Keratinocyte (primary cell): ENCODE results near the gene DGCR8. TPM values are rescaled to one million over a fixed set of nuclear protein-coding genes. Genes with fewer than 3 reads are reported as not detected.
"Not testable (repeated sequence)": the region's sequence is repeated elsewhere in the genome, so short reads cannot be mapped to it uniquely, and the experiment has no call there.

Source experiments
- DNase-seq: peaks from one replicate; pipeline ENCODE4 v3.0.0-alpha.2; 2011; ENCODE audit warnings: low read depth, missing footprints, low spot score
- FAIRE-seq: peaks from 2 replicates; lab custom pipeline; 2011; peaks lifted over from hg19 to GRCh38; lab: Jason Lieb, UNC
- H2AFZ ChIP-seq: 2 replicates; pipeline ENCODE4 v1.6.0; 2012; ENCODE audit warnings: low read length, control low read depth, inconsistent platforms; ENCODE audit not compliant: control insufficient read depth
- H3K27ac ChIP-seq: 2 replicates; pipeline ENCODE4 v1.5.1; 2011; ENCODE audit warnings: low read length; ENCODE audit not compliant: control insufficient read depth, insufficient read depth
- H3K27me3 ChIP-seq: 3 replicates; pipeline ENCODE4 v1.6.0; 2011; ENCODE audit warnings: low read length; ENCODE audit not compliant: control insufficient read depth, insufficient read depth; ENCODE audit errors: extremely low read depth
- H3K36me3 ChIP-seq, 2 experiments: 2 replicates in 1 of 2; 3 replicates in 1 of 2; pipeline ENCODE4 v1.5.1; 2011; ENCODE audit warnings: low read length in 2 of 2, mild to moderate bottlenecking in 1 of 2; ENCODE audit not compliant: control insufficient read depth in 2 of 2, insufficient read depth in 2 of 2; ENCODE audit errors: extremely low read depth in 1 of 2
- H3K4me1 ChIP-seq: 3 replicates; pipeline ENCODE4 v1.5.1; 2011; ENCODE audit warnings: low read length; ENCODE audit not compliant: control insufficient read depth, insufficient read depth; ENCODE audit errors: extremely low read depth
- H3K4me2 ChIP-seq: 3 replicates; pipeline ENCODE4 v1.6.0; 2011; ENCODE audit warnings: low read depth, low read length; ENCODE audit not compliant: control insufficient read depth, insufficient read depth; ENCODE audit errors: extremely low read depth
- H3K4me3 ChIP-seq, 3 experiments: fragments of 200-600 bp in 1 of 3; sonication (generic) in 1 of 3; 2 replicates in 2 of 3; 3 replicates in 1 of 3; pipeline ENCODE4 v1.5.1; 2011 to 2016; ENCODE audit warnings: low read length in 3 of 3, mild to moderate bottlenecking in 3 of 3, control low read depth in 2 of 3, inconsistent platforms in 1 of 3, low read depth in 1 of 3, mixed read lengths in 1 of 3, mixed run types in 1 of 3, moderate library complexity in 1 of 3; ENCODE audit not compliant: control insufficient read depth in 2 of 3, insufficient read depth in 2 of 3; ENCODE audit errors: extremely low read depth in 1 of 3
- H3K79me2 ChIP-seq: 2 replicates; pipeline ENCODE4 v1.6.0; 2012; ENCODE audit warnings: low read length; ENCODE audit not compliant: control insufficient read depth, insufficient read depth
- H3K9ac ChIP-seq: 3 replicates; pipeline ENCODE4 v1.6.0; 2011; ENCODE audit warnings: low read length; ENCODE audit not compliant: control insufficient read depth, insufficient read depth; ENCODE audit errors: extremely low read depth
- H3K9me1 ChIP-seq: 3 replicates; pipeline ENCODE4 v1.6.0; 2011; ENCODE audit warnings: low read length; ENCODE audit not compliant: control insufficient read depth, insufficient read depth; ENCODE audit errors: extremely low read depth
- H3K9me3 ChIP-seq: 2 replicates; pipeline ENCODE4 v1.5.1; 2012; ENCODE audit warnings: low read depth, low read length; ENCODE audit not compliant: control insufficient read depth
- H4K20me1 ChIP-seq: 3 replicates; pipeline ENCODE4 v1.6.0; 2011; ENCODE audit warnings: low read length; ENCODE audit not compliant: control insufficient read depth, insufficient read depth; ENCODE audit errors: extremely low read depth
- CTCF ChIP-seq, 3 experiments: IDR thresholded peaks in 1 of 3; conservative IDR thresholded peaks in 1 of 3; optimal IDR thresholded peaks in 1 of 3; 2 replicates in 2 of 3; 3 replicates in 1 of 3; pipeline versions ENCODE3 to v1.5.1; 2011; ENCODE audit warnings: low read length in 3 of 3, mild to moderate bottlenecking in 3 of 3, moderate library complexity in 2 of 3, control low read depth in 1 of 3, inconsistent platforms in 1 of 3; ENCODE audit not compliant: insufficient read depth in 2 of 3; ENCODE audit errors: extremely low read depth in 1 of 3
- EZH2 ChIP-seq: IDR thresholded peaks from one replicate; pipeline ENCODE4 v1.6.1; 2012; ENCODE audit warnings: inconsistent platforms, mild to moderate bottlenecking, low read length, moderate library complexity
- dilution Hi-C: fragments of 300-500 bp; cut with MboI; formaldehyde crosslinking; loops from one replicate; pipeline ENCODE4 v1.7.0; 2020; ENCODE audit warnings: low sequenced_read_pairs; ENCODE audit not compliant: extremely low pct_ligation_motif_present
- polyA plus RNA-seq, 5 experiments: library from polyadenylated mRNA; depleted of rRNA in 3 of 5; stranded (reverse) in 3 of 5; stranded (forward) in 1 of 5; unstranded in 1 of 5; fragments of >200 nt; gene quantifications; 1 replicate in 1 of 5; 2 replicates in 3 of 5; 3 replicates in 1 of 5; pipeline versions ENCODE4 v1.2.1 to v1.2.3, GENCODE V29; 2011 to 2012; ENCODE audit warnings: missing spikeins in 2 of 5, low read depth in 1 of 5, low replicate concordance in 1 of 5

The DGCR8 gene
- polyA plus RNA-seq, 1 donor (not counting 4 experiments of a cell fraction or from before 2014, with no cell fraction given) = 17.2 TPM

DNA sequence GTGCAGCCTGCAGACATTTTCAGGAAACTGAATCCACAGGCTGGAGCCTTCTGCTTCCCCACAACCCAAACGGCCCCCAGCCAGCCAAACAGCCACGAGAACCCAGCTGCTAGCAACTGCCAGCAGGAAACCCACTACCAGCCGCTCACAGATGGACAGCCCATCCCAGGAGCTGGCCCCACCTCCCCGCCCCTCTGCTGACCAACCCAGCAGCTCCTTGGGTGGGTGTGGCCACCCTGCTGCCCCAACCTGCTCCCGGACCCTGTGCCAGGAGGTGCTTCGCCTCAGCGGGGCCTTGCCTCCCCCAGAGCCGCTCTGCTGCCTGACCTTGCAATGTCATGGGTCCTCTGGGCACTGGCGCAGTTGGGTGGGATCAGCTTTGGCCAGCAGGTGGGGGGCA lies 79.0 kb downstream of the DGCR8 start:
- no peaks in the 10 kb centered on the region for H3K9me3 ChIP-seq
- H3K27ac ChIP-seq = no peak overlapping the region
- no peaks in the 10 kb centered on the region for H3K9me1 ChIP-seq
- no peak overlapping the region for H3K4me3 ChIP-seq
- H4K20me1 ChIP-seq = no peaks in the 10 kb centered on the region
- DNase-seq (no peak), FAIRE-seq (no peak)
- H3K27me3 ChIP-seq = no peaks in the 10 kb centered on the region
- dilution Hi-C loops = no loop called here
- no peak overlapping the region for H3K9ac ChIP-seq
- no peaks in the 10 kb centered on the region for H3K79me2 ChIP-seq
- TF ChIP-seq EZH2 (no peak), CTCF (optimal IDR thresholded peaks at IDR 0.05 in 1 of 3, IDR thresholded peaks at IDR 0.05 in 1 of 3, conservative IDR thresholded peaks at IDR 0.05 in 1 of 3; ENCODE audit: extremely low read depth in 1 of 3, insufficient read depth in 2 of 3, low read length in 3 of 3) (no peak)
- no peaks in the 10 kb centered on the region for H3K4me1 ChIP-seq
- no peak overlapping the region for H2AFZ ChIP-seq
- no peak overlapping the region for H3K4me2 ChIP-seq
- no peaks in the 10 kb centered on the region for H3K36me3 ChIP-seq

GRCh38 chr22:20159531-20159930 lies 79.5 kb downstream of the DGCR8 start:
- H3K9me3 ChIP-seq, H3K27ac ChIP-seq, H3K27me3 ChIP-seq, H3K9ac ChIP-seq, H3K4me2 ChIP-seq, H4K20me1 ChIP-seq, H3K79me2 ChIP-seq, DNase-seq, H3K36me3 ChIP-seq, H3K4me3 ChIP-seq, FAIRE-seq, H3K4me1 ChIP-seq, dilution Hi-C loops, H3K9me1 ChIP-seq, H2AFZ ChIP-seq: not testable (repeated sequence)

DNA sequence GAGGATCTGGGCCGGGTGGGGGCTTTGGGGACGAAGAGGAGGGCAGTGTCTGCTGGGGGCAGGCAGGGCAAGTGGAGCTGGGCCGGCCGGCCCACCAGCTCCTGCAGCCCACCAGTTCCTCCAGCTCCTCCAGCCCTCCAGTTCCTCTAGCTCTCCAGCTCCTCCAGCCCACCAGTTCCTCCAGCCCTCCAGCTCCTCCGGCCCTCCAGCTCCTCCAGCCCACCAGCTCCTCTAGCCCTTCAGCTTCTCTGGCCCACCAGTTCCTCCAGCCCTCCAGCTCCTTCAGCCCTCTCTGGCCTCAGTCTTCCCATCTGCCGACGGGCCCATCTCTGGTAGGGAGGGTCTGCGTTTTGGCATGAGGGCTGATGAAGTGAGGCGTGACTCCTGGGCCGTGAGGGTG lies 80.0 kb downstream of the DGCR8 start:
- DNase-seq (no peak), FAIRE-seq (no peak)
- no peak overlapping the region for H3K27ac ChIP-seq
- no peaks in the 10 kb centered on the region for H4K20me1 ChIP-seq
- no peaks in the 10 kb centered on the region for H3K79me2 ChIP-seq
- H2AFZ ChIP-seq = no peak overlapping the region
- no peaks in the 10 kb centered on the region for H3K27me3 ChIP-seq
- H3K9ac ChIP-seq = no peak overlapping the region
- H3K4me2 ChIP-seq = no peak overlapping the region
- no peaks in the 10 kb centered on the region for H3K36me3 ChIP-seq
- H3K9me3 ChIP-seq = no peaks in the 10 kb centered on the region
- no peaks in the 10 kb centered on the region for H3K9me1 ChIP-seq
- H3K4me1 ChIP-seq = no peaks in the 10 kb centered on the region
- no peak overlapping the region for H3K4me3 ChIP-seq
- TF ChIP-seq CTCF (optimal IDR thresholded peaks at IDR 0.05 in 1 of 3, IDR thresholded peaks at IDR 0.05 in 1 of 3, conservative IDR thresholded peaks at IDR 0.05 in 1 of 3; ENCODE audit: extremely low read depth in 1 of 3, insufficient read depth in 2 of 3, low read length in 3 of 3) (no peak), EZH2 (no peak)
- dilution Hi-C loops = no loop called here
